Stimulated activated CD8-positive, alpha-beta memory T cell treated with anti-CD3 and anti-CD28 coated beads, Interleukin-12 subunit alpha, Interleukin-12 subunit beta, amount 100 ng/mL, for 1 hour (primary cell): ENCODE measurements around the gene FAM219A.

Experiments
- DNase-seq: peaks from one replicate; pipeline ENCODE4 v3.0.0-alpha.2; 2020; ENCODE audit warnings: low read depth

The FAM219A gene

GRCh38 chr9:34400686-34401602 is 57.4 kb downstream of the FAM219A start:
- no peak for DNase-seq

- no peak for DNase-seq
Observed at GRCh38 chr9:34400275-34400674, 58.1 kb downstream of the FAM219A start.

GRCh38 chr9:34399729-34400128 is 58.6 kb downstream of the FAM219A start:
- DNase-seq = no peak

- DNase-seq = no peak
Observed at GRCh38 chr9:34398875-34399274, 59.5 kb downstream of the FAM219A start.

- no peak for DNase-seq
Observed at GRCh38 chr9:34396276-34397214, 61.8 kb downstream of the FAM219A start.

GRCh38 chr9:34392511-34392910 is 65.9 kb downstream of the FAM219A start:
- no peak for DNase-seq

- DNase-seq = no peak
Observed at GRCh38 chr9:34387239-34387638, 71.1 kb downstream of the FAM219A start.

- no peak for DNase-seq
Observed at GRCh38 chr9:34386656-34387055, 71.7 kb downstream of the FAM219A start.

- no peak for DNase-seq
Observed at GRCh38 chr9:34385561-34386230, 72.7 kb downstream of the FAM219A start.

- DNase-seq = no peak
Observed at GRCh38 chr9:34384368-34385165, 73.8 kb downstream of the FAM219A start.

GRCh38 chr9:34383904-34384303 is 74.5 kb downstream of the FAM219A start:
- no peak for DNase-seq

- DNase-seq = no peak
Observed at GRCh38 chr9:34382879-34383278, 75.5 kb downstream of the FAM219A start.

GRCh38 chr9:34382054-34382453 is 76.3 kb downstream of the FAM219A start:
- DNase-seq = no peak

GRCh38 chr9:34381323-34381722 is 77.0 kb downstream of the FAM219A start:
- no peak for DNase-seq

- DNase-seq = peak; percentile 61
Observed at GRCh38 chr9:34380511-34381315, 77.7 kb downstream of the FAM219A start.

GRCh38 chr9:34380034-34380510 is 78.3 kb downstream of the FAM219A start:
- no peak for DNase-seq

- peak; percentile 80 for DNase-seq
Observed at GRCh38 chr9:34379334-34380033, 78.9 kb downstream of the FAM219A start.

GRCh38 chr9:34378376-34379060 is 79.9 kb downstream of the FAM219A start:
- DNase-seq = no peak

GRCh38 chr9:34377404-34377746 is 81.0 kb downstream of the FAM219A start:
- DNase-seq = no peak
